HG03060 (cell line): ENCODE results near the gene UNC13C.

Experiments
- ATAC-seq: cut with Tn5 transposase; IDR thresholded peaks from one replicate; pipeline ENCODE4 v1.9.1; 2021; ENCODE audit warnings: low read depth, moderate number of reproducible peaks; ENCODE audit not compliant: unreplicated experiment

Gene UNC13C

DNA sequence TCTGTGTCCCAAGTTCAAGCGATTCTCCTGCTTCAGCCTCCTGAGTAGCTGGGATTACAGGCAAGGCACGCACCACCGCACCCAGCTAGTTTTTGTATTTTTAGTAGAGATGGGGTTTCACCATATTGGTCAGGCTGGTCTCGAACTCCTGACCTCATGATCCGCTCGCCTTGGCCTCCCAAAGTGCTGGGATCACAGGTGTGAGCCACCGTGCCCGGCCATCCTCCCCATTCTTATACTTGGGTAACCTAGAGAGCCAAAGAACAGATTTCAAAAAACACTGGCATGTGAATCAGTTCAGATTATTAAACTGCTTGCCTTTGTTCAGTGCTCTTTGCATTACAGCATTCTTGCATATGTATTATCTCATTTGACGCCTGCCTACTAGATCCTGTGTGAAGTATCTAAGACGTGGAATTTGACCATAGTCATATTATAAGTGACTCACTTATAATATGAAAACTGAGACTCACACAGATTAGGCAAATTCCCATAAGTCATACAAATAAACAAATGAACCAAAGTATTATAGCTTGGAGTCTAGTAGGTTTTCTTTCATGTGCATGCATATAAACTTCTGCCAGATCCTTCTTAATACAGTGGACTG is 123.5 kb downstream of the UNC13C start:
- no peak for ATAC-seq

DNA sequence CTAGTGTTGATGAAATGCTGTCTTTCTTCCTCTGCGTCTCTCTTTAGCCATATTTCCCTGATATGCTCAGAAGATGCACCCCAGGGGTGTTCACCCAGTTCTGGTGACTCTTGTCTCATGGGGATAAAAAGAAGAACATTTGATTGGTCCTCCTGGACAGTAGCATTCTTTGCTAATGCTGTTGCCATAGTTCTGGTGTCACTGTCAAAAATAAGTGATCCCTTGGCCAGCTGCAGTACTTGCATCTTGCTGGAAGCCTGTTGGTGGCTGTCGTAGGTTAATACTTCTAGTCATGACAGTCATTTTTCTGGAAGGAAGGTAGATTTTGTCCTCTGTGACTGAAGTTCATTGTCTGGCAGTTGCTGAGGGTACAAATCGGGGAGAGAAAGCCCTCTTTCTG is 124.5 kb downstream of the UNC13C start:
- ATAC-seq = no peak

DNA sequence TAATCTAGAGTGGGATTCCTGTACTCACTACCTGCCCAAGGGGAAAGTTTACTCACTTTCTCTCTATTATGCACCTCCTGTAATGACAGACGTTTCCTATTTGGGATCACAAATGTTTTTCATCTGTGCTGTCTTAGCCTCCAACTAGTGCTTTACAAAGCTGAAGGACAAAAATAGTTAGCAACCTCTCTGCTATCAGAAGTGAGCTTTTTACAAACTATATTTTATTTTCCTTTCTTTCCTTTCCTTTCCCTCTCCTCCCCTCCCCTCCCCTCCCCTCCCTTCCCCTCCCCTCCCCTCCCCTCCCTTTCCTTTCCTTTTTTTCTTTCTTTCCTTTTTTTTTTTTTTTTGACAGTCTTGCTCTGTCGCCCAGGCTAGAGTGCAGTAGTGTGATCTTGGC is 130.8 kb downstream of the UNC13C start:
- ATAC-seq = no peak

DNA sequence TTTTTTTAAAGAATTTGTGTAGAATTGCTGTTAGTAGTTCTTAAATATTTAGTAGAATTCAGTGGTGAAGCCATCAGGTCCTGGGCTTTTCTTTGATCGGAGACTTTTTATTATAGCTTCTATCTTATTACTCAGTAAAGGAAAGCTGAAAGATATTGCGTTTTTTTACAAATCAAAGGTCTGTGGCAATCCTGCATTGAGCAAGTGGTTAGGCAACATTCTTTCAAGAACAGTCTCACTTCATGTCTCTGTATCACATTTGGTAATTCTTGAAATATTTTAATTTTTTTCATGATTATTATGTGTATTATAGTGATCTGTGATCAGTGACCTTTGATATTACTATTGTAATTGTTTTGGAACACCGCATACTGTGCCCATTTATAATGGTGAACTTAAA is 140.8 kb downstream of the UNC13C start:
- no peak for ATAC-seq

DNA sequence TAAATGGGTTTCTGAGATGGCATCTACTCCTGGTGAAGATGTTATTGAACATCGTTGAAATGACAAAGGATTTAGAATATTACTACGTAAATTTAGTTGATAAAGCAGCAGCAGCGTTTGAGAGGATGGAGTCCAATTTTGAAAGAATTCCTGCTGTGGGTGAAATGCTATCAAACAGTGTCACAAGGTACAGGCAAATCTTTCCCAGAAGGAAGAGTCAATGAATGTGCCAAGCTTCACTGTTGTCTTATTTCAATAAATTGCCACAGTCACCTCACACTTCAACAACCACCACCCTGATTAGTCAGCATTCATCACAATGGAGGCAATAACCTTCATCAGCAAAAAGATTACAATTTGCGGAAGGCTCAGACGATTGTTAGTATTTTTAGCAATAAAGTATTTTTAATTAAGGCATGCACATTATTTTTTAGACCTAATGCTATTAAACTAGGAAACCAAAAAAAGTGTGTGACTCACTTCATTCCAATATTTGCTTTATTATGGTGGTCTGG is 142.8 kb downstream of the UNC13C start:
- no peak for ATAC-seq

DNA sequence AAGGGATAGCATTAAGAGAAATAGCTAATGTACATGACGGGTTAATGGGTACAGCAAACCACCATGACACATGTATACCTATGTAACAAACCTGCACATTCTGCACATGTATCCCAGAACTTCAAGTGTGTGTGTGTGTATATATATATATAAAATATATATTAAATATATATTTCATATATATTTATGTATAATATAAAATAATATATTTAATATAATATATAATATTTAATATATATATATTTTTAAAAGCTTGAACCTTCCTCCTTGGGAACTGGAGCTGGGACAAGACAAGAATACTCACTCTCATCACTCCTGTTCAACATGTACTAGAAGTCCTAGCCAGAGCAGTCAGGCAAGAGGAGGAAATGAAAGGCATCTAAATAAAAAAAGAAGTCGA is 149.3 kb downstream of the UNC13C start:
- no peak for ATAC-seq

DNA sequence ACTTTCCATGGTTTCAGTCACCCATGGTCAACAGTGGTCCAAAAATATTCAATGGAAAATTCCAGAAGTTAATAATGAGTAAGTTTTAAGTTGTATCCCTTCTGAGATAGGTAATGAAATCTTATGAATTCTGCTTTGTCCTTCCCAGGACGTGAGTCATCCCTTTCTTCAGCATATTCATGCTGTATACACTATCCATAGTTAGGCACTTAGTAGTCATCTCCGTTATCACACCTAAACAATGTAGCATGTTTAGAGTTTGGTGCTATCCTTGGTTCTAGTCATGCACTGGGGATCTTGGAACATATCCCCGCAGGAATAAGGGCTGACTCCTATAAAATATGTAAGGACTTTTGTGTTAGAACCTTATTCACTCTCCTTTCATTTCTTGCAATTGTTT is 153.2 kb downstream of the UNC13C start:
- ATAC-seq = no peak

DNA sequence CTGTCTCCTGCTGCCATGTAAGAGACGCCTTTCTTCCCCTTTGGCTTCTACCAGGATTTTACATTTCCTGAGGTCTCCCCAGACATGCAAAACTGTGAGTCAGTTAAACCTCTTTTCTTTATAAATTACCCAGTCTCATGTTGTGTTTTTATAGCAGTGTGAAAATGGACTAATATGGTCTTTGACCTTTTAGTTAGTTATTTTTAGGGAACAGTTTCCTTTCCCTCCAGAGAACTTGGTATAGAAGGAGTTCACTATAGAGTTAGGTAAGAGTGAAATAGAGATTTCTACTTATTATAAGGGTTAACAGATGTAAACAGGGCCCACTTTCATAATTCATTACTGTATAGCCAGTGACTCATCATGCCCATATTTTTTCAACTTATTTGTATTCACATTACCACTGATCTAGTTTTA is 170.9 kb downstream of the UNC13C start:
- no peak for ATAC-seq

DNA sequence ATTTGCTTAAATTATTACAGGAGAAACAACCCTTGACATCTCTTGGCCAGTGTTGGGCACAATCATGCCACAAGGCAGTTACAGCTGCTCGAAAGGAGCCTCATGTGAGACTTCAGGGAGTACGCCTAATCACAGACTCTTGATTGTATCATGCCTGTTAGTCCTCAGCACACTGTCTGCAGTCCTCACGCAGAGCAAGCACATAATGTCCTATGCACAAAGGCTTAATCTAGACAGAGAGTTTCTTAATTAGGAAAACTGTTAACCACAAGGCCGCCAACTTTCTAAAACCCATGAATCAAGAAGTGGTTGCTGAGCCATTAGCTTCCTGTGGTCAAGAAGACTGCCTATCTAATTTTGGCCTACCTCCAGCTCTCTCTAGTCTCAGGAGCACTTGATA is 172.0 kb downstream of the UNC13C start:
- no peak for ATAC-seq

DNA sequence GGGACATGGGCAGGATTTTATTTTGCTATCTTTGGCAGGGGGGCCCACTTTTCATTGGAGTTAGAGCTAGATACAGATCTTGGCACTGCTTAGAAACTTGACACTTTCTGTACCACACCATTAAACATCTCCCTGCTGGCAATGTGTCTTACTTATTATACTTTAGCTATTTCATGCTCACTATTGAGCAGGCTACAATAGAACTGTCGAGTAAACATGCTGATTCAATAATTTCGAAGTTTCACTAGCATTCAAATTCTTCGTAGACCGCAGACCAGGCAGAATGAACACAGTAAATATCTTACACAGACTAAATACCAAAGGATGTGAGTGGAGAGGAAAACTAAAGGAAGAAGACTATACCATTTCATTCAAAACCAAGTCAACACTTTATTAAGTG is 180.8 kb downstream of the UNC13C start:
- no peak for ATAC-seq

DNA sequence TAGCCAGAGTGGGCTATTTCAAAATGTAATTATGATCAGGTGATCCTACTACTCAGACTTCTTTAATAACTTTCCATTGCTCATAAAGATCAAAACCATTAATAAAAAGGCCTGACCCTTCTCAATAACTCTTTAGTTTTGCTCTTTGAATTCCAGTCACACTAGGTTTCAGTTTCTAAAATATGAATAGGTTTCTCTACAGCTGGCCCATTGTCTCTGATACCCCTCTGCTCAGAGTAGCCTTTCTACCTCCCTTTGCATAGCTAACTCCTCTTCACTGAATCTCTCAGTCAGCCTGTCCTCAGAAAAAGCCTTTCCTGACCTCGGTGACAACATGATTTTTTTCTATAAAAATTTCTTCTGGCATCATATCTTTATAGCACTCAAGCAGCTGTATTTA is 209.1 kb downstream of the UNC13C start:
- ATAC-seq = no peak

DNA sequence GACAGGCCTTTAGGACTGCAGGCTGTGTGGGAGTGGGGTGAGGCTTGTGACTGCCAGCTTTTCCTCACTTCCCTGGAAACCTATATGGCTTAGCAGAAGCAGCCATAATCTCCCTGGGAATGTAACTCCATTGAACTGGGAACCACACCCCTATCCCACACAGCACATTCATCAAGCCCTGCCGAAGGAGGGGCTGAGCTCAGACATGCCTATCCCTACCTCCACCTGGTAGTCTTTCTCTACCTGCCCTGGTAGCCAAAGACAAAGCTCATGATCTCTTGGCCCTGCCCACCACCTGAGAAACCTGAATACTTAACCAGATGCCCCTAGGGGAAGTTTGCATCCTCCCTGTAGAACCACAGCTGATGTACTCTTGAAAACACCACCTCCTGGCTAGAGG is 219.8 kb downstream of the UNC13C start:
- ATAC-seq = no peak

DNA sequence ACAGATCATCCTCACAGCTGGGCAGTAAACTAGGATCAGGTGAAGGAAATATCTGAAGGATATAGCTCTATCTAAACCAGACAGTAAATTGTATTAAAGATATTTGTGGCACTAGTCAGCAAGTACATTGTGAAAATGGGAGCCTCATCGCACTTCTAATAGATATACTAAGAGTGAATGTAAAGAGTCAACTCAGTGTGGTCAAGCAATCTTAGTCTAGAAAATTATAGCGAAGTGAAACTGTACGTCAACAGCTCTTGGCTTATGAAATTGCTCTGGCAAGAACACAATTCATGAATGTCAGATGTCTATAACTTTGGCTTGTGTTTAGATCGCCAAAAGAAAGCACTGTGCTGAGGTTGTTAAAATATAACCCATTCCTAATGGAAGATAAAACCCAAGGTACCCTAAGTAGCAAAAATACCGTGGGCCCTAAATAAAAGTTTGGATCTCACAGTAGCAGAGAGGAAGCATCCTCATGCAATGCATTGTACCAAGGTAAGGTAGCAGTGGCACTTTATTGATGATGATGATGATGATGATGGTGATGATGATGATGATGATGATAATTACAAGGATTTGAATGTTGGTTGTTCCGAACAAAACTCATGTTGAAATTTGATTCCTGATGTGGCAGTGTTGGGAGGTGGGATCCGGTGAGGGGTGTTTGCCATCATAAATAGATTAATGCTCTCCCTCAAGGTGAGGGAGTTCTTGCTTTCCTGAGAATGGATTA is 228.5 kb downstream of the UNC13C start:
- no peak for ATAC-seq

DNA sequence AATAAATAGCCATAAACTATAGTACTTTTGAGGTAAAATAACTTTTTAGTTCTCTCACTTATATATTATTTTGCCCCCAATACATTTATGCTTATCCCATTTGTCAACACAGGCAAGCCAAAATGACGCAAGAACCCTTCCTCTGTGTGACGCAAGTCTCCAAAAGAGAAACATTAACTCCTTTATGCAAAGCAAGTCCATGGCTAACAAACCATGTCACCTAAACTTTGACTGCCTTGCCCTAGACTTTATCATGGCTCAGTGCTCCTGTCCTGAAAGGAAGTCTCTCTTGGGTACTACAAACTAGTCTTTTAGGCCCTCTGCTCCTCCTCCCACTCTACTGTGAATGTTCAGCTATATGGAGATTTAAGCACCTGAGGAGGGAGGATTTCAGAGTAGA is 230.5 kb downstream of the UNC13C start:
- no peak for ATAC-seq

DNA sequence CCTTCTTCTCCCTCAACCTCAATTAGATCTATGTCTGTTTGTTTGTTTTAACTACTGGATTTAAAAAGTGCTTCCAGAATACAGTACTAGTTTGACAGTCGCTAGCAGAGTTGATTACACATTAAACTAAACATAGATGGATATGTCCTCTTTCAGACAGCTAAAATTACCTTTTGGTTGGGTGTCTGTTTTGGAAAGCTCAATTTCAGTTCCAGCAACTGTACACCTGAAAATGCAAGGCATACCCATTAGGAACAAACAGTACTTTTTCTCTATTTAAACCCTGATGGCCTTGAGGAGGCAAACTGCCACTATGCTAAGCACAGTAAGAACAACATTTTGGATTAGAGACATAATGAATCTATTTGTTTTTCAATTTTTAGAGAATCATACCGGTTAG is 234.4 kb downstream of the UNC13C start:
- no peak for ATAC-seq

DNA sequence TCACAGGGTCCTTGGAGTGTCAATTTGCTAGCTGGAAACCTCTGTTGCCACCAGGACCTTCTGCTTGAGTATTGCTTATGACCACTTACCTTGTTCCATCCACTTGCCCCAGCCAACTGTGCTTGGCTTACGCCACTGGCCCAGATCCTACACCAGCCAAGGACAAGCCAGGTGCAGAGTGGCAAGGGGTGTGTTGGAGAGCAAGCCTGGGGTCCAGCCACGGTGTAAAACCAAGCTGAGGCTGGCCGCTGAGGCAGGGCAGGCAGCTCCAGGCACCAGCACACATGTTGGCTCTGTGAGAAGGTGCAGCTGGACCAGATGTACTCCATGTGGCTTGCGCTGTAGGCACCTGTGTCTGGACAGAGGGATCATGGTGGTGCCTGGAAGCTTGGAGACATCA is 248.2 kb downstream of the UNC13C start:
- no peak for ATAC-seq

DNA sequence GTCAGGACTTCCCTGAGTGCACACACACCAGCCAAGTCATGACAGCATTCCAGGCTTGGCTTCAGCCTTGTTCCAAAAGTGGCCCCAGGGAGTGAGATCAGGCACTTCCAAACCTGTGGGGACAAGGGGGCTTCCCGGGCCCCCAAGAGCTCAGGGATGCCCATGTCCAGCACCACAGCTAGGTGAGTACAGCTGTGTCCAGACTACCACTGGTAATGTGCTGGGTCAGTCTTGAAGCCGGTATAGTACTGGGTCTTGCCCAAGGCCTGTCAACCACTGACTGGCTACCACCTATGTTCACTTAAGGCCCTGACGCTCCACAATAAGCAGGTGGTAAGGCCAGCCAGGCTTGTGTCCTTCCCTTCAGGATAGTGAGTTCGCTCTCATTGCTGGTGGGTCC is 249.3 kb downstream of the UNC13C start:
- no peak for ATAC-seq

DNA sequence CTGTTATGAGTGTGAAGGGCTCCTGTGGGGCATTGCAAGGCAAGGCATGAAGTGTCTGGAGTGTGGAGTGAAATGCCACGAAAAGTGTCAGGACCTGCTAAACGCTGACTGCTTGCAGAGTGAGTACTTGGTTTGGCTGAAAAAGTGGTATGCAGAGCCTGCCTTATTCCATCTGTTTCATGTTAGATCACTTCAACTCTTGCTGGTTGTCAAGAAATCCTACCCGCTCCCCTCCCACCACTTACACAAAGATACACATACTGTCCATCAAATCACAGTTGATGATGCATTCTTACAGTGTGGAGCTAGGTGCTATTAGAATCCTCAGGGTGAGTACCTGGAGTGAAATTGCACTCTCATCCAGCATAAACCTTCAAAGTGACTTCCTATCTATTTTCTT is 272.1 kb downstream of the UNC13C start:
- ATAC-seq = no peak

DNA sequence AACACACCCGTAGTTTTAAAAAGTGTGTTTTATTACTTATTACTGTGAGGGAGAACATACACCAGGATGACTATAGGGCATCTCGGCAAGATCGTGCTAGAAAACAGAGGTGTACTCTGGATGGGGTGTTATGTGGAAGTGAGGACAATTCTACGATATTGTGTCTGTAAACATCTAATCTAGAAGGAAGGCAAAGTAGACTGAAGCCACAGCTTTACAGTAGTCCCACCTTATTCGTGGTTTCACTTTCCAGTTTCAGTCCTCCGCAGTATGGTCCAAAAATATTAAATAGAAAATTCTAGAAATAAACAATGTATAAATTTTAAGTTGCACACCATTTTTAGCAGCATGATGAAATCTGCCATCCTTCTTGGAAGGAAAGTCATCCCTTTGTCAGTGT is 277.9 kb downstream of the UNC13C start:
- ATAC-seq = no peak

DNA sequence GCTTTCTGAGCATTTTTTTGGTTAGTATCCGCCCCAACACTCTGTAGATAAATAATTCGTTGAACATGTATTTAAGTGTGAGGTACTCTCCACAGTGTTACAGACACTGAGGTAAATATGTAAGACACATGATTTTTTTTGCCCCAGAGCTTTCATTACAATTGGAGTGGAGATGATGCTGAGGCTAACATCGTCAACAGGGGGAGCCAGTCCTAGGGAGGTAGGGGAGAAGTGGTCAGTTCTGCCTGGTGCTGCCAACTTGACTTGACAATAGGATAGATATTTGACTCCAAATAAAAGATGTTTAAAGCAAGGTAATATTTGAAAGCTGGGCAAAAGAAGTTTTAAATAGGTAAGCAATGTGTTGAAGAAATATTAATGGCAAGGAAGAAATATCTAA is 295.7 kb downstream of the UNC13C start:
- ATAC-seq = no peak

DNA sequence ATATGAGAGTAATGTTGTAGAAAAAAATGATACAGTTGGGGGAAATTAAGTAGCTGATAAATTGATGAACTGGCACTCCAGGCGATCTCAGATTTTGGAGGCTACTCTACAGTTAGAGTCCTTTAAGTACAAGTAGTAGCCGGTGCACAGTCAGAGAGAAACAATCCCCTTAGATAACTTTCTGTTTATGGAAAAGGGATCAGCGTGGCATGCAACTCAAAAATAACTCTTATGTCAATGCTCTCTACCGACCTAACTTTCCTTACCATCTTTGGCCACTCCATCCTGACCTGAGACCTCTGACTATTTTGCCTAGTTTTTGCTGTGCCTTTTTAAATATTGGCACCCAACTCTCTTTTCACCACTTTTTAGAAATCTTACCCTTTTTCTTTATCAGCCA is 299.6 kb downstream of the UNC13C start:
- no peak for ATAC-seq

DNA sequence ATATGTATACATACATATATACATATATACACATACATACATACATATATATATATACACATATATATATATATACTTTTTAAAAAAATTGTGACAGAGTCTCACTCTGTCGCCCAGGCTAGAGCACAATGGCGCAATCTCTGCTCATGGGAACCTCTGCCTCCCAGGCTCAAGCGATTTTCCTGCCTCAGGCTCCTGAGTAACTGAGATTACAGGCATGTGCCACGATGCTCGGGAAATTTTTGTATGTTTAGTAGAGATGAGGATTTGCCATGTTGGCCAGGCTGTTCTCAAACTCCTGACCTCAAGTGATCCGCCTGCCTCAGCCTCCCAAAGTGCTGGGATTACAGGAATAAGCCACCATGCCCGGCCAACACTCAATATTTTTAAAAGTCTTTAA is 302.5 kb downstream of the UNC13C start:
- ATAC-seq = no peak
